Measurements from ENCODE around the gene INHBA.

Gene INHBA

DNA sequence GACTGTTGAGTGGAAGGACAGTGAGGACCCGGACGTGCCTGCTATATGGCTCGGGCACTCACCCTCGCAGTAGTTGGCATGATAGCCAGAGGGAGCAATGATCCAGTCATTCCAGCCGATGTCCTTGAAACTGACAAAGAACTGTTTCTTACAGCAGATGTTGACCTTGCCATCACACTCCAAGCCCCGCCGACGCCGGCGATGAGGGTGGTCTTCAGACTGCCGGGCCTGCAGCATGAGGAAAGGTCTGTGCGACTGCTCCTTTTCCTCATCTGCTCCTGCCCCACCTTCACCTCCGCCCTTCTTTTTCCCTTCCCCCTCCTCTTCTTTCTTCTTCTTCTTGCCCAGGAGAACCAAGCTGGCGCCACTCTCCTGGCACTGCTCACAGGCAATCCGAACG lies 13.1 kb downstream of the INHBA start:
- TF ChIP-seq, protein P1, sequence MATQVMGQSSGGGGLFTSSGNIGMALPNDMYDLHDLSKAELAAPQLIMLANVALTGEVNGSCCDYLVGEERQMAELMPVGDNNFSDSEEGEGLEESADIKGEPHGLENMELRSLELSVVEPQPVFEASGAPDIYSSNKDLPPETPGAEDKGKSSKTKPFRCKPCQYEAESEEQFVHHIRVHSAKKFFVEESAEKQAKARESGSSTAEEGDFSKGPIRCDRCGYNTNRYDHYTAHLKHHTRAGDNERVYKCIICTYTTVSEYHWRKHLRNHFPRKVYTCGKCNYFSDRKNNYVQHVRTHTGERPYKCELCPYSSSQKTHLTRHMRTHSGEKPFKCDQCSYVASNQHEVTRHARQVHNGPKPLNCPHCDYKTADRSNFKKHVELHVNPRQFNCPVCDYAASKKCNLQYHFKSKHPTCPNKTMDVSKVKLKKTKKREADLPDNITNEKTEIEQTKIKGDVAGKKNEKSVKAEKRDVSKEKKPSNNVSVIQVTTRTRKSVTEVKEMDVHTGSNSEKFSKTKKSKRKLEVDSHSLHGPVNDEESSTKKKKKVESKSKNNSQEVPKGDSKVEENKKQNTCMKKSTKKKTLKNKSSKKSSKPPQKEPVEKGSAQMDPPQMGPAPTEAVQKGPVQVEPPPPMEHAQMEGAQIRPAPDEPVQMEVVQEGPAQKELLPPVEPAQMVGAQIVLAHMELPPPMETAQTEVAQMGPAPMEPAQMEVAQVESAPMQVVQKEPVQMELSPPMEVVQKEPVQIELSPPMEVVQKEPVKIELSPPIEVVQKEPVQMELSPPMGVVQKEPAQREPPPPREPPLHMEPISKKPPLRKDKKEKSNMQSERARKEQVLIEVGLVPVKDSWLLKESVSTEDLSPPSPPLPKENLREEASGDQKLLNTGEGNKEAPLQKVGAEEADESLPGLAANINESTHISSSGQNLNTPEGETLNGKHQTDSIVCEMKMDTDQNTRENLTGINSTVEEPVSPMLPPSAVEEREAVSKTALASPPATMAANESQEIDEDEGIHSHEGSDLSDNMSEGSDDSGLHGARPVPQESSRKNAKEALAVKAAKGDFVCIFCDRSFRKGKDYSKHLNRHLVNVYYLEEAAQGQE (IDR thresholded peaks at IDR 0.05; ENCODE audit: insufficient read depth in 1 of 2, low read depth in 2 of 2, low read length in 2 of 2): no peak
- no peak for TF ChIP-seq SIN3A (IDR thresholded peaks at IDR 0.05; ENCODE audit: borderline replicate concordance, insufficient read depth, low read length)
- TF ChIP-seq TAF1 (IDR thresholded peaks at IDR 0.05; ENCODE audit: borderline replicate concordance, insufficient read depth, low read length): no peak
- no peak for TF ChIP-seq FOXP2 (optimal IDR thresholded peaks at IDR 0.05; ENCODE audit: borderline replicate concordance, extremely low read depth, extremely low read length, insufficient read depth)
- no peak for TF ChIP-seq POLR2AphosphoS5 (IDR thresholded peaks at IDR 0.05; ENCODE audit: low read depth, low read length)

DNA sequence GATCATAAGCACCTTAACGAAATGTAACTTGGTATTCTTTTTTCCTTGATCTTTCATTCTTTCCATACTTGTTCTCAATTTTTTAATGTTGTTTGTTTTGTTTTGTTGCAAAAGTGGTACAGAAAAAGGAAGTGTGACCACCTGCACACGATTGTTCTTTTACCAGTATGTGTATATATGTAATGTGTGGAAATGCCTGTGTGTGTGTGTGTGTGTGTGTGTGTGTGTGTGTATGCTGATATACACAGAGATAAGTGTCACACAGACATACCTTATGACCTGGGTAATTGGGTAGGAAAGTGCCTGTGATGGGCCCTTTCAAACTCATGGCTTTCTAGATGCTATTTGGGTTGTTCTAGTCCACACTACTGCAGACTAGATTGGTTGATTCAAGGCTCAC lies 14.0 kb downstream of the INHBA start:
- TF ChIP-seq POLR2AphosphoS5 (IDR thresholded peaks at IDR 0.05; ENCODE audit: low read depth, low read length) (no peak), TAF1 (IDR thresholded peaks at IDR 0.05; ENCODE audit: borderline replicate concordance, insufficient read depth, low read length) (no peak), FOXP2 (optimal IDR thresholded peaks at IDR 0.05; ENCODE audit: borderline replicate concordance, extremely low read depth, extremely low read length, insufficient read depth) (no peak), SIN3A (IDR thresholded peaks at IDR 0.05; ENCODE audit: borderline replicate concordance, insufficient read depth, low read length) (no peak)
- TF ChIP-seq, protein P1 (IDR thresholded peaks at IDR 0.05; ENCODE audit: insufficient read depth in 1 of 2, low read depth in 2 of 2, low read length in 2 of 2): no peak

DNA sequence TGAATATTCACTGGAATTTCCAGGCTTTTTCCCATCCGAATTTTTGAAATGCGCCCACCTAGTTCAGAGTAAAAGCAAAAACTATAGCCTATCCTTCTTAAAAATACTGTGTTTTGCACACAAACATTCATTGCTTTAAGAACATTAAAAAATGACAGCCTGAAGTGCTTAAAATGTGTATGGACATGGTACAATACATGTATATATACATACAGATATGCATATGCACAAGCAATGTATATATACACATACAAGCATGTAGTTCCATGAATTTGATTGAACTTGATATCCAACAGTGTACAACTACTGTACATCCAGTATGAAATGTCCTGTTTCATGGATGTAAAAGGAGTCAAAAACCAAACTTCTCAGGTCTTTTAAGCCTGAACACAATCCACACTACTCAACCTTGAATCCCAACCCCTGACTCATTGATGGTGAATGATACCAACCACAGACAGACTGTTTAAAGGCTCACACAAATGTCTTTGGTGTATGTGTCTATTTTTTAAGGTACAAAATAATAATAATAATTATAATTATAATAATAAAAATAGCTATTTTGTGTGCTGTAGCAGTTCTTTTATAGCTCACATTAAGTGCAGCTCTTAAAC lies 14.8 kb downstream of the INHBA start:
- TF ChIP-seq SIN3A (IDR thresholded peaks at IDR 0.05; ENCODE audit: borderline replicate concordance, insufficient read depth, low read length): no peak
- TF ChIP-seq, protein P1 (IDR thresholded peaks at IDR 0.05; ENCODE audit: insufficient read depth in 1 of 2, low read depth in 2 of 2, low read length in 2 of 2): no peak
- no peak for TF ChIP-seq FOXP2 (optimal IDR thresholded peaks at IDR 0.05; ENCODE audit: borderline replicate concordance, extremely low read depth, extremely low read length, insufficient read depth)
- TF ChIP-seq TAF1 (IDR thresholded peaks at IDR 0.05; ENCODE audit: borderline replicate concordance, insufficient read depth, low read length): no peak
- no peak for TF ChIP-seq POLR2AphosphoS5 (IDR thresholded peaks at IDR 0.05; ENCODE audit: low read depth, low read length)

DNA sequence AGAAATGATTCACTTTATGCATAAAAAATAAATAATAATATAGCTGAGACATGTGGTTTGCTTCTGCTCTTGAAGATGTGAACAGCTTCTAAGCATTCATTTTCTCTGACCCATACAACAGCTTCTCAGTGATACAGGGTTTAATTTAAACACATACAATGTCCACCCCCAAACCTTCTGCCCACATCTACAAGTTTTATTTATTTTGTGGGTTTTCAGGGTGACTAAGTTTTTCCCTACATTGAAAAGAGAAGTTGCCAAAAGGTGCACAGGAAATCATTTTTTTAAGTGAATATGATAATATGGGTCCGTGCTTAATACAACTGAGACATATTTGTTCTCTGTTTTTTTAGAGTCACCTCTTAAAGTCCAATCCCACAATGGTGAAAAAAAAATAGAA lies 17.2 kb downstream of the INHBA start:
- TF ChIP-seq POLR2AphosphoS5 (IDR thresholded peaks at IDR 0.05; ENCODE audit: low read depth, low read length) (no peak), FOXP2 (optimal IDR thresholded peaks at IDR 0.05; ENCODE audit: borderline replicate concordance, extremely low read depth, extremely low read length, insufficient read depth) (no peak), TAF1 (IDR thresholded peaks at IDR 0.05; ENCODE audit: borderline replicate concordance, insufficient read depth, low read length) (no peak), SIN3A (IDR thresholded peaks at IDR 0.05; ENCODE audit: borderline replicate concordance, insufficient read depth, low read length) (no peak)
- TF ChIP-seq, protein P1 (IDR thresholded peaks at IDR 0.05; ENCODE audit: insufficient read depth in 1 of 2, low read depth in 2 of 2, low read length in 2 of 2): no peak
